SU-DHL-6 (cell line): ENCODE measurements around the gene TDRD1.

Experiments used
- CTCF ChIP-seq: fragments of 200-600 bp; sonication (generic); IDR thresholded peaks from one replicate; pipeline ENCODE4 v1.5.1; 2017; ENCODE audit warnings: antibody characterized with exemption, mild to moderate bottlenecking, low read length, moderate library complexity; ENCODE audit not compliant: insufficient read depth, poor library complexity, severe bottlenecking
- EZH2phosphoT487 ChIP-seq: fragments of 200-600 bp; sonication (generic), shearing (Covaris generic); conservative IDR thresholded peaks from 2 replicates; pipeline ENCODE4 v1.6.1; 2018; ENCODE audit warnings: mild to moderate bottlenecking, antibody characterized with exemption, low read length, moderate library complexity, mixed read lengths

GRCh38 chr10:114252092-114252491 is 72.9 kb downstream of the TDRD1 start:
- TF ChIP-seq CTCF = no peak
- no peak for TF ChIP-seq EZH2phosphoT487
